ENCODE data around the gene NIT1.

GRCh38 chr1:161091093-161091492 is 26.8 kb upstream of the NIT1 start:
- no peak for TF ChIP-seq POLR2A (conservative IDR thresholded peaks at IDR 0.05)
- no peak for TF ChIP-seq CTCF (IDR thresholded peaks at IDR 0.05 in 2 of 3, conservative IDR thresholded peaks at IDR 0.05 in 1 of 3; ENCODE audit: insufficient read depth in 2 of 3, low read depth in 1 of 3, low read length in 3 of 3)
- no peak for TF ChIP-seq FOXK1 (CRISPR knock-in tag; IDR thresholded peaks at IDR 0.05; ENCODE audit: borderline replicate concordance)
- TF ChIP-seq ATF3 (IDR thresholded peaks at IDR 0.05): no peak
- no peak for TF ChIP-seq ATF3 (CRISPR knock-in tag; conservative IDR thresholded peaks at IDR 0.05)
- TF ChIP-seq RB1 (IDR thresholded peaks at IDR 0.05; ENCODE audit: low read depth): no peak
- no peak for TF ChIP-seq ETV6 (IDR thresholded peaks at IDR 0.05; ENCODE audit: borderline replicate concordance in 1 of 2, low read depth in 2 of 2, low read length in 1 of 2)
- TF ChIP-seq ETV6 (CRISPR knock-in tag; IDR thresholded peaks at IDR 0.05; ENCODE audit: borderline replicate concordance): no peak
- TF ChIP-seq TCF7L2 (IDR thresholded peaks at IDR 0.05; ENCODE audit: low read depth, low read length): no peak
- no peak for TF ChIP-seq ZNF146 (CRISPR knock-in tag; IDR thresholded peaks at IDR 0.05; ENCODE audit: unreplicated experiment)
- no peak for TF ChIP-seq POLR2AphosphoS5 (IDR thresholded peaks at IDR 0.05; ENCODE audit: control insufficient read depth, insufficient read depth, low read depth, low read length)
- TF ChIP-seq GABPA (tag; conservative IDR thresholded peaks at IDR 0.05; ENCODE audit: low read depth): no peak
- TF ChIP-seq NR2C2 (CRISPR knock-in tag; IDR thresholded peaks at IDR 0.05): no peak
- TF ChIP-seq NR2C2 (tag; IDR thresholded peaks at IDR 0.05): no peak
- TF ChIP-seq EP300 (IDR thresholded peaks at IDR 0.05; ENCODE audit: low read length): no peak

Data from K562 (cell line).